KMS-11 (cell line): ENCODE measurements around the gene FAM168A.

Experiments used
- H2AFZ ChIP-seq: fragments of 200-600 bp; sonication (generic); 2 replicates; pipeline ENCODE4 v1.6.1; 2016; ENCODE audit warnings: antibody characterized with exemption, mixed run types, low read depth
- H3K27ac ChIP-seq: fragments of 200-600 bp; sonication (generic); 2 replicates; pipeline ENCODE4 v1.6.1; 2016; ENCODE audit warnings: mild to moderate bottlenecking, mixed run types
- H3K27me3 ChIP-seq: fragments of 200-600 bp; sonication (generic); 2 replicates; pipeline ENCODE4 v1.6.1; 2017; ENCODE audit warnings: mild to moderate bottlenecking, low read depth, mixed run types, moderate library complexity; ENCODE audit not compliant: insufficient read depth
- H3K36me3 ChIP-seq: fragments of 200-600 bp; sonication (generic); 2 replicates; pipeline ENCODE4 v1.6.1; 2017; ENCODE audit warnings: mild to moderate bottlenecking, mixed run types; ENCODE audit not compliant: insufficient read depth
- H3K4me1 ChIP-seq: fragments of 200-600 bp; sonication (generic); 2 replicates; pipeline ENCODE4 v1.6.1; 2016; ENCODE audit warnings: mild to moderate bottlenecking, low read depth, mixed run types; ENCODE audit not compliant: poor library complexity, severe bottlenecking
- H3K4me2 ChIP-seq: fragments of 200-600 bp; sonication (generic); 2 replicates; pipeline ENCODE4 v1.7.0; 2016; ENCODE audit warnings: mild to moderate bottlenecking, mixed run types
- H3K4me3 ChIP-seq: fragments of 200-600 bp; sonication (generic); IDR thresholded peaks from 2 replicates; pipeline ENCODE4 v1.6.1; 2017; ENCODE audit warnings: low read depth, low read length, mixed read lengths; ENCODE audit not compliant: insufficient read depth
- H3K79me2 ChIP-seq: fragments of 200-600 bp; sonication (generic); 2 replicates; pipeline ENCODE4 v1.6.1; 2016; ENCODE audit warnings: low read depth, mixed run types; ENCODE audit not compliant: insufficient read depth
- H3K9ac ChIP-seq: fragments of 200-600 bp; sonication (generic); 2 replicates; pipeline ENCODE4 v1.6.1; 2016; ENCODE audit warnings: mild to moderate bottlenecking, mixed run types
- H4K20me1 ChIP-seq: fragments of 200-600 bp; sonication (generic); 2 replicates; pipeline ENCODE4 v1.6.1; 2016; ENCODE audit warnings: mild to moderate bottlenecking, mixed run types; ENCODE audit not compliant: insufficient read depth
- CTCF ChIP-seq: fragments of 200-600 bp; sonication (generic); conservative IDR thresholded peaks from 2 replicates; pipeline ENCODE4 v1.6.1; 2017; ENCODE audit warnings: low read depth, mild to moderate bottlenecking, antibody characterized with exemption, low read length, moderate library complexity, mixed read lengths

FAM168A gene

GRCh38 chr11:73563539-73564200, 34.2 kb downstream of the FAM168A start:
- Histone ChIP-seq H4K20me1 (no peaks in the 10 kb centered on the region), H3K27me3 (no peaks in the 10 kb centered on the region), H3K27ac (no peak overlapping the region), H3K9ac (no peak overlapping the region), H3K4me1 (no peaks in the 10 kb centered on the region), H3K79me2 (no peaks in the 10 kb centered on the region), H3K36me3 (no peaks in the 10 kb centered on the region), H2AFZ (no peak overlapping the region), H3K4me2 (no peak overlapping the region), H3K4me3 (no peak overlapping the region)
- TF ChIP-seq CTCF = no peak

GRCh38 chr11:73559743-73560142, 38.2 kb downstream of the FAM168A start:
- no peaks in the 10 kb centered on the region for H4K20me1 ChIP-seq
- no peak overlapping the region for H3K9ac ChIP-seq
- H3K79me2 ChIP-seq = no peaks in the 10 kb centered on the region
- no peak overlapping the region for H3K4me2 ChIP-seq
- H3K36me3 ChIP-seq = no peaks in the 10 kb centered on the region
- H3K4me3 ChIP-seq = no peak overlapping the region
- H3K27me3 ChIP-seq = no peaks in the 10 kb centered on the region
- no peak overlapping the region for H2AFZ ChIP-seq
- no peak overlapping the region for H3K27ac ChIP-seq
- no peaks in the 10 kb centered on the region for H3K4me1 ChIP-seq
- TF ChIP-seq CTCF = no peak

- TF ChIP-seq CTCF = no peak
- Histone ChIP-seq H3K9ac (no peak overlapping the region), H3K79me2 (no peaks in the 10 kb centered on the region), H3K36me3 (no peaks in the 10 kb centered on the region), H3K27ac (no peak overlapping the region), H3K4me1 (peaks cover 4% of the 10 kb centered on the region), H4K20me1 (no peaks in the 10 kb centered on the region), H3K4me2 (no peak overlapping the region), H3K4me3 (no peak overlapping the region), H2AFZ (no peak overlapping the region), H3K27me3 (no peaks in the 10 kb centered on the region)
These were observed 40.9 kb downstream of the FAM168A start for GRCh38 chr11:73556966-73557365.

- no peaks in the 10 kb centered on the region for H3K27me3 ChIP-seq
- no peak overlapping the region for H3K4me3 ChIP-seq
- no peak for TF ChIP-seq CTCF
- H3K36me3 ChIP-seq = no peaks in the 10 kb centered on the region
- H4K20me1 ChIP-seq = no peaks in the 10 kb centered on the region
- no peak overlapping the region for H3K4me2 ChIP-seq
- no peak overlapping the region for H3K9ac ChIP-seq
- H3K27ac ChIP-seq = no peak overlapping the region
- no peak overlapping the region for H2AFZ ChIP-seq
- no peaks in the 10 kb centered on the region for H3K79me2 ChIP-seq
- peaks cover 4% of the 10 kb centered on the region for H3K4me1 ChIP-seq
These were observed 42.3 kb downstream of the FAM168A start for GRCh38 chr11:73555615-73556014.
